ENCODE measurements around the gene SPEF1. TPM values are rescaled to one million over a fixed set of nuclear protein-coding genes. Genes with fewer than 3 reads are reported as not detected.

Gene SPEF1
- total and polyA plus RNA-seq, 2 of the 13 experiments (the other 11 are each of a cell fraction or from before 2014, with no cell fraction given) = 0.11 to 0.27 TPM

DNA sequence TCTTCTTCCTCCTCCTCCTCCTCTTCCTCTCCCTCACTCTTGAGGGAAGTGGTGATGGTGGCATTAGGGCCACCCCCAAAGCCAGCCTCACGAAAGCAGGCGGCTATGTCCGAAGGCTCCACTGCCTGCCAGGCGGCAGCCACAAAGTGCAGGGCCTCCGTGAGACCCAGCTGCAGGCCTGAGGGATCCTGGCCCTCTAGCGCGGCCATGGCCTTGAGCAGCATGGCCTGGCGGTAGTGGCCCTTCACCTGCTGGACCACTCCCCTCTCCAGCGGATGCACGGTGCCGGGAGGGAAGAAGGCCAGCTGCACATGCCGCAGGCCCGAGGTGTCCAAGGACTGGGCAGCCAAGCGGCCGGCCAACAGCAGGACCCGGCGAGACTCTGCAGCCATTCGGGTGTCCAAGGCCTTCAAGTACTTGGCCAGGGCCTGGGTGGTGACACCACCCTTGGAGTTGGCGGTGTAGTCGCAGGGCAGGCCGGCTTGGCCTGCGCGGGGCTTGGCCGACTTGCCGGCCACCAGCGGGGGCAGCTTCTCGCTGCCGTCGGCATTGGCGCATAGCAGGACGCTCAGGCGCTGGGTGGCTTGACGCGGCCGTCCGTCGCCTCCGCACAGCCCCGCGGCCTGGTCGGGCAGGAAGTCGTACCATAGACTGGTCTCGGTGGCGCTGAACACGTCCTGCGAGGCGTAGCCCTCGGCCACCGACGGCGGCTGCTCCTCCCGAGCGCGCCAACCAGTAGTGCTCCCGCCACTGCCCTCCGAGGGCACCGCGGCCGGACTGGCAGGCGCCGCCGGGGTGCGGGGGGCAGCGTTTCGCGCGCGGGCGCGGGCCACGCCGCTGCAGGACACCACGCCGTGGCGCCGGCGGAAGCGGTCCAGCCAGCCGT is 4.2 kb upstream of the SPEF1 start (continued):
- TF ChIP-seq HDAC1 (CRISPR knock-in tag; IDR thresholded peaks at IDR 0.05) (peak; percentile 63; the same call in 1 of the 2 replicates), BCL6 (CRISPR knock-in tag; IDR thresholded peaks at IDR 0.05) (no peak; the same call in 1 of the 2 replicates), ARHGAP35 (CRISPR knock-in tag; IDR thresholded peaks at IDR 0.05; ENCODE audit: borderline replicate concordance) (0 out of 2 replicates have a peak, but pooled peaks have one; percentile 59), ZNF484 (CRISPR knock-in tag; IDR thresholded peaks at IDR 0.05; ENCODE audit: borderline replicate concordance, low read depth) (0 out of 2 replicates have a peak, but pooled peaks have one; percentile 87), PHF8 (CRISPR knock-in tag; IDR thresholded peaks at IDR 0.05) (no peak), MYC (CRISPR knock-in tag; IDR thresholded peaks at IDR 0.05; ENCODE audit: borderline replicate concordance) (peak; percentile 45; the same call in 1 of the 2 replicates), ZNF552 (CRISPR knock-in tag; IDR thresholded peaks at IDR 0.05; ENCODE audit: borderline replicate concordance) (peak; percentile 59; the same call in 1 of the 2 replicates), HNRNPH1 (optimal IDR thresholded peaks at IDR 0.05; ENCODE audit: low read depth, low read length) (no peak), KLF6 (CRISPR knock-in tag; IDR thresholded peaks at IDR 0.05) (no peak), ZFP62 (CRISPR knock-in tag; IDR thresholded peaks at IDR 0.05) (no peak), ARNT2 (CRISPR knock-in tag; IDR thresholded peaks at IDR 0.05; ENCODE audit: low read depth) (0 out of 2 replicates have a peak, but pooled peaks have one; percentile 40), PAF1 (CRISPR knock-in tag; IDR thresholded peaks at IDR 0.05) (no peak), HIVEP1 (CRISPR knock-in tag; IDR thresholded peaks at IDR 0.05) (peak; percentile 63), KDM2A (CRISPR knock-in tag; IDR thresholded peaks at IDR 0.05; ENCODE audit: borderline replicate concordance, low read depth) (peak; percentile 3; the same call in 1 of the 2 replicates), ZC3H13 (CRISPR knock-in tag; IDR thresholded peaks at IDR 0.05) (peak; percentile 76), TCF7 (IDR thresholded peaks at IDR 0.05; ENCODE audit: low read depth) (no peak), ASH2L (IDR thresholded peaks at IDR 0.05; ENCODE audit: insufficient read length, low read depth, low read length) (no peak), POGZ (CRISPR knock-in tag; IDR thresholded peaks at IDR 0.05) (peak; percentile 89), ZNF367 (CRISPR knock-in tag; IDR thresholded peaks at IDR 0.05; ENCODE audit: borderline replicate concordance) (no peak), ZNF3 (CRISPR knock-in tag; IDR thresholded peaks at IDR 0.05) (no peak), CBX1 (IDR thresholded peaks at IDR 0.05; ENCODE audit: low read depth) (no peak), MAZ (IDR thresholded peaks at IDR 0.05; ENCODE audit: borderline replicate concordance, low read depth, low read length) (no peak), MAZ (CRISPR knock-in tag; IDR thresholded peaks at IDR 0.05; ENCODE audit: low read depth) (no peak), SMAD1 (CRISPR knock-in tag; IDR thresholded peaks at IDR 0.05; ENCODE audit: borderline replicate concordance, low read depth) (no peak), ZNF572 (CRISPR knock-in tag; IDR thresholded peaks at IDR 0.05) (0 out of 2 replicates have a peak, but pooled peaks have one; percentile 83), KDM5B (CRISPR knock-in tag; IDR thresholded peaks at IDR 0.05; ENCODE audit: borderline replicate concordance) (peak; percentile 52; the same call in 1 of the 2 replicates), ZNF564 (CRISPR knock-in tag; IDR thresholded peaks at IDR 0.05) (peak; percentile 81), ZNF205 (CRISPR knock-in tag; IDR thresholded peaks at IDR 0.05) (no peak), ATM (IDR thresholded peaks at IDR 0.05; ENCODE audit: borderline replicate concordance) (no peak), ZNF782 (CRISPR knock-in tag; IDR thresholded peaks at IDR 0.05; ENCODE audit: borderline replicate concordance) (no peak), ZMYM2 (CRISPR knock-in tag; IDR thresholded peaks at IDR 0.05) (no peak), CCAR2 (optimal IDR thresholded peaks at IDR 0.05; ENCODE audit: low read depth, low read length) (no peak), RAD51 (IDR thresholded peaks at IDR 0.05; ENCODE audit: borderline replicate concordance) (no peak)
- TF ChIP-seq, protein P1, sequence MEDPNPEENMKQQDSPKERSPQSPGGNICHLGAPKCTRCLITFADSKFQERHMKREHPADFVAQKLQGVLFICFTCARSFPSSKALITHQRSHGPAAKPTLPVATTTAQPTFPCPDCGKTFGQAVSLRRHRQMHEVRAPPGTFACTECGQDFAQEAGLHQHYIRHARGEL (CRISPR knock-in tag; IDR thresholded peaks at IDR 0.05) = peak; percentile 77; the same call in 1 of the 2 replicates
